Endodermal cell (in vitro differentiated cells): ENCODE data around the gene C1QL1. TPM values are rescaled to one million over a fixed set of nuclear protein-coding genes. Genes with fewer than 3 reads are reported as not detected.

Experiments
- DNase-seq: peaks from one replicate; pipeline ENCODE4 v3.0.0-alpha.2; 2017
- H3K27ac ChIP-seq: 2 replicates; pipeline ENCODE4 v1.5.1; 2013; ENCODE audit warnings: mild to moderate bottlenecking, low read depth, low read length, moderate library complexity
- H3K27me3 ChIP-seq: 2 replicates; pipeline ENCODE4 v1.6.1; 2013; ENCODE audit warnings: mild to moderate bottlenecking, low read length, moderate library complexity; ENCODE audit not compliant: insufficient read depth, control insufficient read depth, poor library complexity, severe bottlenecking
- H3K36me3 ChIP-seq: 2 replicates; pipeline ENCODE4 v1.7.0; 2013; ENCODE audit warnings: mild to moderate bottlenecking, low read length, moderate library complexity; ENCODE audit not compliant: control insufficient read depth, insufficient read depth
- H3K4me1 ChIP-seq: one replicate; pipeline ENCODE4 v1.7.0; 2013; ENCODE audit warnings: low read length; ENCODE audit not compliant: control insufficient read depth, insufficient read depth
- H3K4me3 ChIP-seq: 2 replicates; pipeline ENCODE4 v1.5.1; 2013; ENCODE audit warnings: mild to moderate bottlenecking, low read length, moderate library complexity
- H3K9ac ChIP-seq: 2 replicates; pipeline ENCODE4 v1.6.1; 2013; ENCODE audit warnings: mild to moderate bottlenecking, low read length, moderate library complexity; ENCODE audit not compliant: poor library complexity, severe bottlenecking; ENCODE audit errors: extremely low read depth
- H3K9me3 ChIP-seq: 2 replicates; pipeline ENCODE4 v1.6.1; 2013; ENCODE audit warnings: mild to moderate bottlenecking, low read length, moderate library complexity; ENCODE audit not compliant: control insufficient read depth
- H3K27ac Mint-ChIP-seq: 2 replicates; pipeline ENCODE4 v1.8.0; 2020; ENCODE audit warnings: mixed read lengths
- H3K27me3 Mint-ChIP-seq: 2 replicates; pipeline ENCODE4 v1.8.0; 2021; ENCODE audit warnings: mild to moderate bottlenecking, mixed read lengths; ENCODE audit not compliant: insufficient read depth
- H3K36me3 Mint-ChIP-seq: 2 replicates; pipeline ENCODE4 v1.8.0; 2020; ENCODE audit warnings: low read depth, mixed read lengths
- H3K4me1 Mint-ChIP-seq: 2 replicates; pipeline ENCODE4 v1.8.0; 2020; ENCODE audit warnings: mixed read lengths
- H3K4me3 Mint-ChIP-seq: 2 replicates; pipeline ENCODE4 v1.8.0; 2020; ENCODE audit warnings: mild to moderate bottlenecking, moderate library complexity, mixed read lengths
- H3K9me3 Mint-ChIP-seq: 2 replicates; pipeline ENCODE4 v1.8.0; 2020; ENCODE audit warnings: mild to moderate bottlenecking, mixed read lengths
- CTCF ChIP-seq: fragments of 200-600 bp; sonication (generic); conservative IDR thresholded peaks from 2 replicates; pipeline ENCODE4 v1.5.0; 2021; ENCODE audit warnings: antibody characterized with exemption, mild to moderate bottlenecking
- WGBS, 2 experiments: methylation state at CpG; one replicate each; pipeline versions ENCODE4 v1.1.5 to v1.1.7; 2013; ENCODE audit warnings: missing lambda C conversion rate in 2 of 2, mixed read lengths in 1 of 2; ENCODE audit not compliant: insufficient coverage in 1 of 2, insufficient read length in 1 of 2; 5-methylcytosine and 5-hydroxymethylcytosine counted together
- total RNA-seq, 2 donors: library from RNA; stranded (reverse); fragmentation: NEBNext Ultra II Directional in 1 of 2; extraction: Animal tissue kit (Norgen Biotek cat#: 25700) in 1 of 2; gene quantifications; 2 replicates in 1 of 2; 3 replicates in 1 of 2; pipeline ENCODE4 v1.2.1, GENCODE V29; 2021

Gene C1QL1
- total RNA-seq, 2 donors from 2014 or later: 1.4 to 2.7 TPM

- Histone ChIP-seq H3K27me3 (peaks cover 31% of the 10 kb centered on the region), H3K36me3 (no peaks in the 10 kb centered on the region), H3K4me3 (no peak overlapping the region), H3K9ac (no peak overlapping the region), H3K4me1 (no peaks in the 10 kb centered on the region), H3K27ac (no peak overlapping the region), H3K9me3 (no peaks in the 10 kb centered on the region)
- no peaks in the 10 kb centered on the region for H3K9me3 Mint-ChIP-seq
- no peaks in the 10 kb centered on the region for H3K4me1 Mint-ChIP-seq
- no peak for TF ChIP-seq CTCF
- peaks cover 52% of the 10 kb centered on the region for H3K27me3 Mint-ChIP-seq
- H3K4me3 Mint-ChIP-seq: no peak overlapping the region
- H3K36me3 Mint-ChIP-seq: no peaks in the 10 kb centered on the region
- 83% methylated on average over 4 of the region's 6 CpGs; no CpG with 5 or more reads in 1 of the 2 experiments for WGBS, 2 experiments
- DNase-seq: no peak
- no peak overlapping the region for H3K27ac Mint-ChIP-seq
Measured at GRCh38 chr17:44913676-44914075, 54.4 kb downstream of the C1QL1 start.

- Histone ChIP-seq H3K4me1 (no peaks in the 10 kb centered on the region), H3K36me3 (no peaks in the 10 kb centered on the region), H3K9ac (no peak overlapping the region), H3K27me3 (peaks cover 31% of the 10 kb centered on the region), H3K27ac (no peak overlapping the region), H3K4me3 (no peak overlapping the region), H3K9me3 (no peaks in the 10 kb centered on the region)
- Mint-ChIP-seq H3K27ac (no peak overlapping the region), H3K4me1 (no peaks in the 10 kb centered on the region), H3K36me3 (no peaks in the 10 kb centered on the region), H3K9me3 (no peaks in the 10 kb centered on the region), H3K4me3 (no peak overlapping the region), H3K27me3 (peaks cover 48% of the 10 kb centered on the region)
- DNase-seq: peak; percentile 50
- no peak for TF ChIP-seq CTCF
- 91 to 93% methylated on average over 14 of the region's 14 CpGs for WGBS, 2 experiments
Measured at GRCh38 chr17:44912763-44913544, 55.1 kb downstream of the C1QL1 start.

GRCh38 chr17:44911133-44912001, 56.7 kb downstream of the C1QL1 start:
- Mint-ChIP-seq H3K9me3 (no peaks in the 10 kb centered on the region), H3K4me3 (peak overlapping the region; percentile 49), H3K36me3 (no peaks in the 10 kb centered on the region), H3K27ac (no peak overlapping the region), H3K27me3 (peaks cover 52% of the 10 kb centered on the region), H3K4me1 (no peaks in the 10 kb centered on the region)
- H3K4me3 ChIP-seq: peak overlapping the region; percentile 67
- peak; percentile 85 for TF ChIP-seq CTCF
- H3K36me3 ChIP-seq: no peaks in the 10 kb centered on the region
- H3K4me1 ChIP-seq: no peaks in the 10 kb centered on the region
- peaks cover 31% of the 10 kb centered on the region for H3K27me3 ChIP-seq
- DNase-seq: peak; percentile 98
- H3K9ac ChIP-seq: no peak overlapping the region
- H3K9me3 ChIP-seq: no peaks in the 10 kb centered on the region
- no peak overlapping the region for H3K27ac ChIP-seq
- 7 to 18% methylated on average over 15 to 56 of the region's 56 CpGs for WGBS, 2 experiments
